NCI-H1105 treated with DMSO at 0.1 percent for 48 hours (cell line): ENCODE data around the gene BIRC5.
"Not testable (repeated sequence)": the region's sequence is repeated elsewhere in the genome, so short reads cannot be mapped to it uniquely, and the experiment has no call there.

Experiments
- DNase-seq: peaks from one replicate; lab custom pipeline; 2025; lab: John Stamatoyannopoulos, UW

BIRC5 gene

DNA sequence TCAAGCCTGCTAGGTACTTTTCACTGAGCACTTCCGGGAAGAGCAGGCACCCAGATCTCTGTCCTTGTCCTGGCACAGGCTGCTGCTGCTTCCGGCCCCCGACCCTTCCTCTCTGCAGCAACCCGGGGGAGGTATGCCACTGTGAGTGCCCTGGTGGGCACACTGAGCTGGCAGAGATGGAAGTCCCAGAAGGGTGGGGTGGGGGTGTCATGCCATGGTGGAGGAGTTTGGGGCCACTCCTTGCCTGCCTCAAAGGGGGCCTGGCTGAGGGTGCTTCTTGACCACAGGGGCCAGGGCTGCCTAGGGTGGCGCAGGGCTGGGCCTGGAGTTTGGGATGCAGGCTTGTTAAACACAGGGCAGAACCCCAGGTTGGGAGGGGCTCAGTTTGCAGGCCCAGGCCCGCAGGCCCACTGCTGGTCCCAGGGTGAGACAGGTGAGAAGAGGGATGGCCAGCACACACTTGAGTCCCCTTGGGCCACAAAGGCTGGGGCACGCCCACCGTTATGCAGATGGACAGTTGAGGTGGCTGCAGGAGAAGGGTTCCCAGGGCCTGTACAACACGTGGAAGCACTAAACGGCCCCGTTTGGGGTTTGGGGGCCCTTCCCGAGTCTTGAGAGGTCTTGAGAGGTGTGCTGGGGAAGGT lies 26.1 kb downstream of the BIRC5 start:
- DNase-seq, result no peak

DNA sequence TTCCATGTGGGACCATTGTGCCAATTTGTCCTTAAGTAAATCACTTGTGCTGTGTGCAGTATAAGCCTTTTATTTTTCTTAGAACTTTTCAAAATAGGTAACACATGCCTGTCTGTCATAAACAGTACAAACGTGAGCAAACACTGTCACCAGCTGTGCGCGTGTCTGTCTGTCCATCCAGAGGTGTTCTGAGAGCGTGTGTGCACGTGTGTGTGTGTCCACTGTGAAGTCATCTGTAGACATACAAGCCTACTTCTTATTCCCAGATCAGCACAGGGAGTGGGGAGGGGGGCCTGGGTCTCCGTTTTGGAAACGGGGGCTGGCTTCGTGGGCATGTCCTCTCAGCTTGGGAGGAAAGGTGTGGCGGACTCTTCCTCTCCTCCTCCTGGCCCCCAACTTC lies 26.8 kb downstream of the BIRC5 start:
- DNase-seq, result no peak

- DNase-seq, result no peak
Observed at GRCh38 chr17:78241277-78242023, 27.4 kb downstream of the BIRC5 start.

GRCh38 chr17:78242024-78242742 lies 28.1 kb downstream of the BIRC5 start:
- DNase-seq, result no peak

DNA sequence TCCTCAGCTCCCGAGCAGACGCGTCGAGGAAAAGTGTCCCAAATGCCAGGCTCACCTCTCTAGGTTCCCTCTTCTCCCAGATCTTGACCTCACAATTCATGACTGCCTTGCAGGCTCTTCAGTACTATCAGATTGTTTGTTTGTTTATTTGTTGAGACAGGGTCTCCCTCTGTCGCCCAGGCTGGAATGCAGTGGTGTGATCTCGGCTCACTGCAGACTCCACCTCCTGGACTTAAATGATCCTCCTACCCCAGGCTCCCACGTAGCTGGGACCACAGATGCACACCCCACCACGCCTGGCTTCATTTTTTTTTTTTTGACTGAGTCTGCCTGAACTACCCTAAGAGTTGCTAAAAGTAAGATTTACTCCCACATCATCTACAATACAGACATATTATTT lies 33.3 kb downstream of the BIRC5 start:
- DNase-seq, result no peak

GRCh38 chr17:78248051-78248914 lies 34.2 kb downstream of the BIRC5 start:
- DNase-seq, result no peak

DNA sequence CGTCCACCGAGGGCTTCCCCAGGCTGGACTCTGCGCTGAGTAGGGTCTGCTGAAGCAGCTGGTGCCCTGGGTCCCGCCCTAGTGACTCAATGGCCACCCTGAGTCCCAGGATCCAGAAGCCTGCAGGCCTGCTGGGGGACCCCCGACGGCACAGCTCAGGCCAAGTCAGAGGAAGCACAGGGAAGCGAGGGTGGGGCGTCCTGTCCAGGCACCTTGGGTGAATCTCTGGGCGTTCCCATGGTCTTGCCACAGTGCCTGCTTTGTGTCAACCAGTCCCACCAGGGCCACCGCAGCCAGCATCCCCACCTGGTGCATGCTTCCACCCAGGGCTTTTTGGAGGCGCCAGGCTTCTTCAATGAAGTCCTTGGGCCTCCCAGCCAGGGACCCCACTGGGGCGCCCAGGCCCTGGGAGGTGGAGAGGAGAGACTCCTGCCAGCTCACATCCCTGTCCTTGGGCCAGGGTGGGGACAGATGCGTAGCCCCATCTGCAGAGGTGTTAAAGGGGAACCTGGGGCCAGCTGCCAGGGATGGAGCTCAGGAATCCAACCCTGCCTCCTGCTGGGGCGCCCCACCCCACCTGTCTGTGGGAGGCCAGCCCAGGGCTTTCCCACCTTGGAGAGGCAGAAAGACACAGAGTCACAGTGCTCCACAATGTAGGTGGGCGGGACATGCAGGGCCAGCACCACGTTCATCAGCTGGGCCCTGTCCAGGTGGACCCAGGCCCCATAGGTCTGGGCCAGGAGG lies 35.2 kb downstream of the BIRC5 start:
- no peak for DNase-seq

DNA sequence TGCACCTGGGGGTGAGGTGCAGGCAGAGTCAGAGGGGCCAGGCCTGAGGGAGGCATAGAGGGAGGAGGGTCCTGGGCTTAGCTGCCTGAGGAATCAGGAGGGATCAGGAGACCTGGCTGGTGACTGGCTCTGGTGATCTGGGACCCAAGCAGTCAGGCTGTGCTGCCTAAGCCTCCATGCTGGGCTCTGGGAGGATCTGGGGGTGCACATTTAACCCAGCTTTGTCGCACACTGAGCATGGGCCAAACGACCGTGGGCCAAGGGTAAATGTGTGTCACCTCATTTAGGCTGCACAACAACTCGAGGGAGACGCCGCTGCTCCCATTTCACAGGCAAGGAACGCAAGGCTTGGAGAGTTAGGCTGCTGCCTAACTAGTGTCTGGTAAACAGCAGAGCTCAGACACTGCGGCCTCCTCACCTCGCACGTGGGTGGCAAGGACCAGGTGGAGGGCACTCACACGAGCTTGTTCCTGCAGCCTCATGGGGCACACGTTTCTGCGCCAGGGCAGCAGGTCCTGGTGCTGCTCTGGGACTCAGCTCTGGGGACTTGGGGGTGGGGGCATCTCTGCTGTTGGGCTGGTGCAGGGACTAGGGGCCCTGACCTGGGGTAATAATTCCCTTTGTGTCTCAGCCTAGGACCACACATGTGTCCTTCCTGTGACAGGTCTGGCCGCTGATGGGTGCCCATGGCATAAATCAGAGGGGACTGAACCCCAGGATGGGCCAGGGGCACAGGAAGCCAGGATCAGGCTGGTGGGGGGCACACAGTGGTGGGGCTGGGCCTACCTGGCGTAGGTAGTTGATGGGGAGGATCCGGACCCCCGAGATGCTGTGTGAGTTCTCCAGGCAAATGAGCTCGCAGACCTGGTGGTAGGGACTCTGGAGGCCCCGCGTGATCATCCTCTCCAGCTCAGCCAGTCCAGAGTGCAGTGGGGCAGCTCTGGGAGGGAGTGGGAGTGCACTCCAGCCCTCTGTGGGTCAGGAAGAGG lies 36.1 kb downstream of the BIRC5 start:
- no peak for DNase-seq

DNA sequence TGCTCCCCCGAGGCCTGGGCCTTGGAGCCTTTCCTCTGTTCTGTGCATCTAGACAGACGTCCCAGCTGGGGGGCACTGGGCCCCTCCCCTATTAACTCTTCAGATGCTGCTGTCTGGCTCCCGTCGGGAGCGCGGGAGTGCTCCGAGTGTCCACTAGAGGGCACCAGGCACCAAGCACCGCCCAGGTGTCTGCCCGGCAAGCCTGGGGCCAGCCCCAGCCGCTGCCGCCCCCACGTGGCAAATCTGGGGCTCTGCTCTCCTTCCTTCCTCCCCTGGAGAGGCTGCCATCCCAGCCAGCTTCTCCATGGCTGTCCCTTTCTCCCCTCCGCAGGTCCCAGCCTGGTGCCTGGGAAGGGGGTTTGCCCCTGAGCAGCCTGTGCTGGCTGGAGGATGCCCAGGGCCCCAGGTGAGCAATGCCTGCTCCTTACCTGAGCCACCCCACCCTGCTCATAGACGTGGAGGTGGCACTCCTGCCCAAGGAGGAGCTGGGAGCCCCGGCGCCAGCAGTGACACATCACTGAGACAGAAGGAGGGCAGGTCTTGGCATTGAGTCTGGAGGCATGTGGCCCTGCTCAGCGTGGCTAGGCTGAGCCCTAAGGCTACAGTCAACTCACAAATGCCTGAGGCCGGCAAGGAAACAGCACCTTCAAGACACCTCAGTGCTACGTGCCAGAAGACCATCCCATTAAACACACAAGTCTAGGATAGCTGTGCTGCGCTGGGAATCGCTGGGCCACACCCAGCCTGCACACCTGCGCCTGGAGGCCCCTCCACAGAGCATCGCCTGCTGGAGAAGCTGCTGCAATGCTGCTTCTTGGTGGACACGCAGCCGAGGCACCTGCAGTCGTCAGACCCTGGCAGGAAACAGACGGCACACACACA lies 37.1 kb downstream of the BIRC5 start:
- peak; percentile 80 for DNase-seq

- DNase-seq, result no peak
Observed at GRCh38 chr17:78251773-78252103, 37.7 kb downstream of the BIRC5 start.

GRCh38 chr17:78252111-78252634 lies 38.1 kb downstream of the BIRC5 start:
- DNase-seq, result no peak

DNA sequence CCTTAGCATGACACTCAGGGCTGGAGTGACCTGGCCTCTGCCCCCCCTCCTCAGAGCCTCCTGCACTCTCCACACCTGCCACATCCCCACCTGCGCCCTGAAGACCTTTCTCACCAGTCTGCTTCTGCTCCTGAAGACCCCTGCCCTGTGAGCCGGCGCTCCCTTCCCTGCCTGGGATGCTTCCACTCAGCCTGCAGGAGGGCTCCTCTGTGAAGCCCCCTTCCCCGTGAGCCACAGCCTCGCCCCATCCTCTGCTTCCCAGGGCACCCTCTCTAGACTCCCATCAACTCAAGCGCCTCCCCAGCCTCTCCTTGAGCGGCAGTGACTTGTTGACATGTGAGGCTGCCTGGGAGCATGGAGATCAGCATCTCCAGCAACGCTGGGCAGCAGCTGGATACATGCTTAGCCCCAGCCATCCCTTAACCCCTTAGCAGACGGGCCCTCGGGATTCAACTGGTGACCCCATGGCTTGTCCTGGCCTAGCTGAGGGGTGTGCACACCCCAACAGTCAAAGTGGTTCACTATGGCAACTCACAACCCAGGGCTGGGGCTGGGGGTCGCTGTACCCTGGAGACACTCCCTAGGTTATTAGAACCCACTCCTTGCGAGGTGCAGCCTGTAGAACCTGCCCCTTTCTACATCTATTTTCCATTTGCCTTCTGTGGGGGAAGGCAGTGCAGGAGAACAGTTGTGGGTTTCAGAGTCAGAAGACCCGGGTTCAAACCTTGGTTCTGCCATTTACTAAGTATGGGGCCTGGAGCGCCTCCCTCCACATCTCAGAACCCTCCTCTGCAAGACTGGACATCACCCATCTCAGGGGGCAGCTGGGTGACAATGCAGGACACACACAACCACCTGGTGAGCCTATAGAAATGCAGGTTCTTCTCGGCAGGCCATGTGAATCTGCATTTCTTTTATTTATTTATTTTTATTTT lies 38.9 kb downstream of the BIRC5 start:
- DNase-seq, result no peak

GRCh38 chr17:78253636-78253945 lies 39.5 kb downstream of the BIRC5 start:
- DNase-seq, result not testable (repeated sequence)

DNA sequence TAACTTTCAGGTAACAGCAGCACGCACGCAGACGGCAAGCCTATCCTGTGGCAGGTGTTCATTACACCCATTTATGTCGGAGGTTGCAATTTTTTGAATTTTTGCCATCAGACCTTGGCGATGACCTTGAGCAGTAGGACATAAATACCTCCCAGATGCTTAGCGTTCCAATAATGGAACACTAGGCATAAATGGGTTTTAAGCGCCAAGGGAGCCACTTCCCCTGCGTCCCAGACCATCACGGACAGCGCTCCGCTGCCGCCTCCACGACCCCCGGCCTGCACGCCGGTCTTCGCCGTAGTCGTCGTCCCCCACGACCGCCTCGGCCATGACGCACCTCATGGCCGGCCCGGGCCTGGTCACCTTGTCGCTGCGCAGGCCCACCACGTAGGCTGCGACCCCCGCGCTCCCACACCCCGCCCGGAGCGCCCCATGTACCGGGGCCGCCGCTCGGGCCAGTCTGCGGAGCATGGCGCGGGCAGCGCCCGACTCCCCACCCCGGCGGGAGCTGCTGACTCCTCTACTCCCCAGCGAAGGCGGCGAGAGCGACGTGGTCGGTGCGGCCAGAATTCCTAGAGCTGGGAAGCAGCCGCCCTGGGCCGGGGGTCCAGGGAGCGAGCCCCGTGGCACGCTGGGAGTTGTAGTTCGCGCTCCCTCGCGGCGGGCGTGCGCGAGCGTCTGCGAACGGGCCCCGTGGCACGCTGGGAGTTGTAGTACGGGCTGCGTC lies 40.1 kb downstream of the BIRC5 start:
- peak; percentile 67 for DNase-seq

DNA sequence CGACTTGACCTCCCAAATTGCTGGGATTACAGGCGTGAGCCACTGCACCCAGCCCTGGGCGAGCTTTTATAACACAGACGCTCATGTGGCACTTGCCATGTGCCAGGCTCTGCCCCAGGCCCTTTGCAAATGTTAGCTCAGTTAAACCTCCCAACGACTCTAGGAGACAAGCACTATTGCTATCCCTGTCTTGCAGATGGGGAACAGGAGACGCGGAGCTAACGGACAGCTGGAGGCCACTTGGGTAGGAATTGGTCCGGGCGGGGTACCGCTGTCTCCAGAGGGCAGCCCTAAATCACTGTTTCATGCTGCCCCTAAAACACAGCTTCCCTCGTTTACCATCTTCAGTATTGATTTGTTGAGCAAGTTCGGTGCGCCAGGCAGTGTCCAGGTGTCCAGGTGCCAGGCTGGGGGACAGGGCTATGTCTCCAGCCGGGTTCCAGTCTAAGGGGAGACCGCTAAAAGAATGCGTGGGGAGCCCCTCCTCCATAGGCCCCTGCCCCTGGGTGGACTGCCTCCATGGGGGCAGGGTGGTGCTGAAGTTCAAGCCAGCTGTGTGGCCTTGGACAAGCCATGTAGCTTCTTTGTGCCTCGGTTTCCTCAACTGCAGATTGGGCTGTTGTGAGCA lies 41.1 kb downstream of the BIRC5 start:
- no peak for DNase-seq

- DNase-seq, result no peak
Observed at GRCh38 chr17:78255953-78256706, 42.1 kb downstream of the BIRC5 start.
